ENCODE measurements around the gene DRC1.

DRC1 gene

DNA sequence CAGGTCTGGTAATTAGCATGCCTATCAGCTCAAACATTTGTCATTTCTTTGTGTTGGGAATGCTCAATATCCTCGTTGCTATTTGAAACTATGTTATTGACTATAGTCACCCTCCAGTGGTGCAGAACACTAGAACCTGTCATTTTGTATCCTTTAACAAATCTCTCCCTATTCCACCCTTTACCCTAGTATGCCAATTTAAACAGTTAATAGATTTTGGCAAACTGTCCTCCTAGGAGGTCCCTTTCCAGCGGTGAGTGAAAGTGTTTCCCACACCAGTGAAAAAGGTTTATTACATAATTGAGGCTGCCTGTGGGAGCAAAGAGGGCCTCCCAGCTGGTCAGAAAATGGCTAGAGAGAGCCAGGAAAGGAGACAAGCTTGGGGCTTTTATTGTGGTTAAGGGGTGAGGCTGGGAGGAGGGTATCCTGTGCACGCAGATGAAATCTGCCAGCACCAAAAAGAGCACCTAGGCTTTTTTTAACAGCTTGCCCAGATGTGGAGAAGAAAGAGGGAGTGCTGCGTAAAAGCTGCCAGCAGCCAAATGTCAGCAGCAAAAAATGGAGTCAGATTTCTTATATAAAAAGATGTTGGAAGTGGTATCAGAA, 1.8 kb upstream of the DRC1 start:
- no peak for DNase-seq (ENCODE audit: low spot score)

DNA sequence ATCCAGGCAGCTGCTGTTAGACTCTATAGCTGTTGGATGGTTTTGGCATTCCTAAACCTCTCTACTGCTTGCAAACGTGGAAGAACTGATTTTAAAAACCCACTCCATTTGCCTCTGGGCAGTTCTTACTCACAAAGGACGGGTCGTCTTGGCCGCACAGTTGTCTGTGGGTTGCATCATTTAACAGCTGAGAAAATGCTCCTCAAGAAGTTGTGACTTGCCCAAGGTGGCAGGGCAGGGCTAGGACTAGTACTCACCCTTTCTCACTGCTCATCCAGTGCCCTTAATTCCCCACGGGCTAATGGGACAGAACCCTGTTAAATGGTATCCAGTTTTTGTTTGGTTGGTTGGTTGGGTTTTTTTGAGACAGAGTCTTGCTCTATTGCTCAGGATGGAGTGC, 997 bp upstream of the DRC1 start:
- DNase-seq (ENCODE audit: low spot score), result no peak

DNA sequence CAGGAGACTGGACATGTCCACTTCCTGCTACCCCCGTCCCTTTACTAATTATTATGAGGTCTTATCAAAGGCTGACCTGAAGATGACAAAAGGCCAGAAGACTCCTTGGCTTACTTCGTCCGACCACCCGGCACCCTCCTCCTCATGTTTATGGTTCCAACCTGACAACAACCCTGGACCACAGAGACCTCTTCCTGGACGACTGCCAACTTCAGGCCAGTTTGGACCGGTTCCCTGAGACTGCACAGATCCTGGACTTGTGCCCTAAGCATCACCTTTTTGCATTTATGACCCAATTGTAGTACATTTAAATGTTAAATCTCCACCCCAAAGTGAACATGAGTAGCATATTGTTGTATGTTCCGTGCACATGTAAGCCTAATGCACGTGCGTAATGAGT, 5.8 kb downstream of the DRC1 start:
- DNase-seq (ENCODE audit: low spot score), result no peak

DNA sequence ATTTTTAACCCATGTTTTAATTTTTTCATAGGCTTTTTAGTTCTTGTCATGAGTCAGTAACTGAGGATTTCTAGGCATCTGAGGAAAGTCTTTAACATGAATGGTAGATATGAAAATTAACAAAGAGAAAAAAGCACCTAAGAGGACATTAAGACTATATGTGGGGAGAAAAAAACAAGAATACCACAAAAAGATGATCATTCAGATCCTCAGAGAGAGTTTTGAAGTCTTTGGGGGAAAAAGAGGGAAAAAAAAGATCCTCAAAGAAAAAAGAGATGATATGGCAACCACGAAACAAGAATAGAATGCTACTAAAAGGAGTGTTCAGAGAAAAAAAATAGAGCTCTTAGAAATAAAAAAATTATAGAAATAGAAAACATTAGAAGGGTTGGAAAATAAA, 8.1 kb downstream of the DRC1 start:
- DNase-seq (ENCODE audit: low spot score), result no peak

DNA sequence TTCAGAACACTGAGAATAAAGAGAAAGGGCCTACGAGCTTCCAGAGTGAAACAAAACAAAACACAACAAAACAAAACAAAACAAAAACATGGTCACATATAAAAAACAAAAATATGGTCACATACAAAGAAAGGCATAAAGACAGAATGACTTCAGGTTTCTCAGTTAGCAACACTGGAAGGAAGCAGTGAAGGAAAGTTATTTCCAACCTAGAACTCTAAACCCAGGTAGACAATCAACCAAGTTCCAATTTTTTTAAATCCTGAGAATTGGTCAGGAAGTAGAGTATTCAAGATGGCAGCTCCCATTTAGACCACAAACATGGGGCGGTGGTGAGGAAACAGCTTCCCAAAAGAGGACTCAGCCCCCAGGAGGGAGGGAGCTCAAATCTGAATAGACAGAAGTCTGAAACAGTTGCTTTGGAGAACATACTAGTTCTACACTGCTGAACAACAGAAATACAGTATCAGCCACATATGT, 9.1 kb downstream of the DRC1 start:
- DNase-seq (ENCODE audit: low spot score), result no peak

DNA sequence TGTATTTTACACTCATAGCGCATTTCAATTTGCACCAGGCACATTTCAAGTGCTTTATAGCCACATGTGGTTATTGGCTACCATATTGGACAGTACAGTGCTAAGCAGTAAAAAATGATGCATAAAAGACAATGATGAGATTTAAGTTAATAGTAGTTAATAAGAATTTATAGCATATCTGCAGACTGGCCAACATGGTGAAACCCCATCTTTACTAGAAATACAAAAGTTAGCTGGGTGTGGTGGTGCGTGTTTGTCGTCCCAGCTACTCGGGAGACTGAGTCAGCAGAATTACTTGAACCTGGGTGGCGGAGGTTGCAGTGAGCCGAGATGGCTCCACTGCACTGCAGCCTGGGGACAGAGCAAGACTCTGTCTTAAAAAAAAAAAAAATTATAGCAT, 9.7 kb downstream of the DRC1 start:
- DNase-seq (ENCODE audit: low spot score), result no peak

DNA sequence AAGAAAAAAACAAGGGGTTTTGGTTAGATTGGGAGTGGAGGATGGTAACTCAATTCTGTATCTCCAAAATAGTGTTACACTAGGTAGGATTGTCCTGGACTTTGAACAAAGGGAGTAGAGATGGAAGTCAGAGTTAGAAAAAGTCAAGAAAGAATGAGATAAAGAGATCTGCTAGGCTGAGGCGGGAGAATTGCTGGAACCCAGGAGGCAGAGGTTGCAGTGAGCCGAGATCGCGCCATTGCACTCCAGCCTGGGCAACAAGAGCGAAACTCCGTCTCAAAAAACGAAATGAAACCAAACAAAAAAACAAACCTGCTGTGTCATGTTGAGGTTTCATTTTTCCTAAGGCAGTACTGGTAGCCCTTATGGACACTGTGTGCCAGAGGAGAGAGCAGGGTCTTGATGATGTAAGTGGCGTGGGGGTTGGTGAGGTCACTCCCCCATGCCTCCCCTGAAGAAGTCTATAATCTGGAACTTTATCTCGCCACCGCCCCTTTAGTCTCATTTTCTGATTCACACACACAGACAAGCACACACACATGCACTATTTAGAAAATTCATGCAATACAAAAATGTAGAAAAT, 10.5 kb downstream of the DRC1 start:
- no peak for DNase-seq (ENCODE audit: low spot score)

DNA sequence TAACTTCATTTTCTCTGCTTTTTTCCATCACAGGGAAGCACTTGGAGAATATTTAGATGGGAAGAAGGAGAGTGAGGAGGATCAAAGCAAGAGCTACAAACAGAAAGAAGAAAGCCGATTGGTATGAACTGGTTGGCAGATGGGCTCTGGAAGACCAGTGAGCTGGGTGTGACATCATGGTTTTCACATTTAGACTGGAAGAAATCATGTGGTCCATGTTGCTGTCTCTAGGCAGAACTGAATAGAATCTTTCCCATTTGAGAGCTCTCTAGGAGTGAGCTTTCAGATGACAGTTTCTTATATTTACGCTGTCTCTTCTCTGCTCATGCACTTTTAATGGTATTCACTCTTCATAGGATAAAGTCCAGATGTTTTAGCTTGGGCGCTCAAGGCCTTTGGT, 12.6 kb downstream of the DRC1 start:
- no peak for DNase-seq (ENCODE audit: low spot score)

DNA sequence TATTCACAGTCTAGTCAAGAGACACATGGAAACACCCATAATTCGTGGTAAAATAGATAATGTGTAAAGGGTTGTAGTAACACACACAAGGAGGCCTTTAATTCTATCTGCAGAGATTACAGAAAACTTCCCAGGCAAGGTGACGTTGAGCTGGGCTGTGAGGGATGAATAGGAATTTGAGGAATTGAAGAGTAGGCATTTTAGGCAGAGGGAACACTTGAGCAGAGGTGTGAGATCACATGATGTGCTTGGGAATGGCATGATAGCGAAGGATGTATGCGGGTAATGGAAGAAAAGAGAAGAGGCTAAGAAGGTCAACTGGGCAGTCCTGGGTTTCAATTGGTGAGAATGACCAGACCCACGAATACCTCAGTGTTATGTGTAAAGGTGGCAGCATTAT, 20.2 kb downstream of the DRC1 start:
- DNase-seq (ENCODE audit: low spot score), result no peak

DNA sequence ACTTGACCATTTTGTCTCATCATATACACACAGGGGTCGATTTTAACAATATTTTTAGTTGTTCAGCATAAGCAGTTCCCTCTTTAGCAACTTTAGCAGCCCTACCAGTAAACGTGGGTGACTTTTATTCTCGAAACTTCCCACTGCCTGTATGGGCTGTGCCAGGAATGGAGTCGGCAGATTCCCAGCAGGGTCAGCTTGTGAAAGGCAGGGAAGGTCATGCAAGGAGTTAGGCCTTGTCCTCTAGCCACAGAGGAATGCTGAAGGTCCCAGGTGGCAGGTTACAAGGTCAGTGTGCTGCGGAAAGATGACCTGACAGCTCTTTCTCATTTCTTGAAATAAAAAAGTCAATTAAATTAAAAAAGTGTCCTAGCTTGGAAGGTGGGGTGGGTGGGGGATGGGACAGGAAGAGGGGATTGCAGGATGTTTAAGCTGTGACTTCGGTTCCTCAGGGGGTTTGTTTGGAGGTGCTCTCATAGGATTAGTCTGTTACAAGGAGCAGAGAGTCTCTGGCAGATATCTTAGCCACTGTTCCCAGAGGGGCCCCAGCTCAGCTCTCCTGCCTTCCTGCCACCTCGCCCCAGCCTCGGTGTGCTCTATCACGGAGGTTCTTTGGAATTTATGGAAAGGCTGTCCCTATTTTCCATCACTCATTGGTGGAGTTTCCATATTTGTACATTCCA, 21.4 kb downstream of the DRC1 start:
- no peak for DNase-seq (ENCODE audit: low spot score)

DNA sequence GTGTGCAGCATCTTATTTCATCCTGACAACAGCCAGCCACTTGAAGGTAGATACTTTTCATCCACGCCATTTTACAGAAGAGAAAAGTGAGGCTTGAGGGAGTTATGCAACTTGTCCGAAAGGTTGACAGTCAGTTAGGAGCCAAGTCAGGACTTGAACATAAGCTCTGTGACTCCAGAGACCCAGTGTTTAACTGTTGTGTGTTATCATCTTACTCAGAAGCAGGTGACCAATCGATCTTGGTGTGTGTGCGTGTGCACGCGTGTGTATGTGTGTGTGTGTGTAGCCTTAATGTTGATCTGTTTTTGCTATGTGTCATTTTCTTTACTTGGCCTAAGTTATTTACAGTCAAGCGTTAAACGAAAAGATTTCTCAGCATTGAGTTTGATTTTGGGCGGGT, 22.0 kb downstream of the DRC1 start:
- no peak for DNase-seq (ENCODE audit: low spot score)

DNA sequence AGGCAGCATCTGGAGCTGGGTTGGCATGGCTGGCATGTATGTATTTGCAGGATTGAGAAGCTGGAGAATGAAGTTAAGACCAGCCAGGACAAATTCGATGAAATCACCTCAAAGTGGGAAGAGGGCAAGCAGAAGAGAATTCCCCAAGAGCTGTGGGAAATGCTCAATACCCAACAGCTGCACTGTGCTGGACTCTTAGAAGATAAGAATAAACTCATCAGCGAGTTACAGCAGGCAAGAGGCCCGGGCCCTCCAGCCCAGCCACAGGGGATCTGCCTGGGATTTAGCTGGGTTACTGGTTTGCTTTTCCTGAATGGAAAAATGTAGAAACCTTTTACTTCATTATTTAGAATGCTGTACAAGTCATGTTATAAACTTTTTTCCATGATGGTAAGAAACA, 22.5 kb downstream of the DRC1 start:
- no peak for DNase-seq (ENCODE audit: low spot score)

DNA sequence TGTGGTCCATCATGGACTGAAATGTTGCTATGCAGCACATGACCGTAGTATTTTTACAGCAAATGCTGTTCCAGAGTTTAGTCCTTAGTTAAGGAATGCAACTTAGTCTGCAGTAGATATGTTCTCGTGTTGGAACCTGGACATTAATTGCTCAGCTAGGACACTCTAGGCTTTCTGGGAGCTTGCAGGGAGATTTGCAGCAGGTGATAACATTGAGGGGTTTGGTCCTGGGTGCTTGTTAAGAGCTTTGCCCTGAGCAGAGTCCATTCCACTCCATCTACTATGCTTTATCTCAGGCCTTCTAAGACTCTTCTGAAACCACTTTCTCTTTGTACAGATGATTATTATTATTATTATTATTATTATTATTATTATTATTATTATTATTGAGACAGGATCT, 27.1 kb downstream of the DRC1 start:
- DNase-seq (ENCODE audit: low spot score), result no peak

DNA sequence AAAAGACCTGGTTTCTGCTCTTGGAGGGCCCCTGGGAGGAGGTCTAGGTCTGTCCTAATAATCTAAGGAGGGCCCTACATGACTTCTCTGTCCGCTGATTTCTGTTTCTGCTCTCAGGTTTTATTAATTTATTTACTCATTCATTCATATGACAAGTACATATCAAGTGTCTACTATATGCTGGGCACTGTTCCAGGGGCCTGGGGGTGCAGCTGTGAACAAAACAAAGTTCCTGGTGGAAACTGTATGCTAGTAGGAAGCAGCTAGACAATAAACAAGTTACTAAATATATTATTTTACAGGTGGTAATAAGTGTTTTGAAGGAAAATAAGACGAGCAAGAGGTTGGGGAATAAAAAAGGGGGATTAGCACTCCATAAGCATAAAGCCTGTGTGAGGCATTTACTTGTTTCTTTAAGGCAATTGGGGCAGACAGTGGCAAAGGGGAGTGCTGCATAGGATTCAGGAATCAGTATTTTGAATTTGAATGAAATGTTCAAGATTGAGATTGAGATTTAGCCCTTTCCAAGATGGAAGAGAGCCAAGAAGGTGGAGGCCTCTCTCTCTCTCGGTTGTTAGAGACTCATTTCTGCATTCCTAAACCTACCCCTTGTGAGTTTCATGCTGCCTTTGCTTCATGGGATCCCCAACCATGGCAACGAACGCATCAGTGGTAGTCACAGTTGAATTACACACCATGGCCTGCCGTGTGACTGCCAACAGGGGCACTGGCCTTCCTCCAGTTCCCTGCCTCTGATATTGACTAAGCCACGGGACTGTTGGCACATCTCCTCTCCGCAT, 28.3 kb downstream of the DRC1 start:
- peak; percentile 37 for DNase-seq (ENCODE audit: low spot score)

DNA sequence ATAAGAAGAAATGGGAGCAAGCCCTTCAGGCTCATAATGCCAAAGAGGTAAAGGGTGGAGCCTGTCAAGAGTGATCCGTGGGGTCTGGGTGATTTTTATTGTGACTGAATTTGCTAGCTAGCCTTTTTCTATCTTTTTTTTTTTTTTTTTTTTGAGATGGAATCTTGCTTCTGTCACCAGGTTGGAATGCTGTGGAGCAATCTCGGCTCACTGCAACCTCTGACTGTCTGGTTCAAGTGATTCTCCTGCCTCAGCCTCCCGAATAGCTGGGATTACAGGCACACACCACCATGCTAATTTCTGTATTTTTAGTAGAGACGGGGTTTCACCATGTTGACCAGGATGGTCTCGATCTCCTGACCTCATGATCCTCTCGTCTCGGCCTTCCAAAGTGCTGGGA, 29.1 kb downstream of the DRC1 start:
- no peak for DNase-seq (ENCODE audit: low spot score)

DNA sequence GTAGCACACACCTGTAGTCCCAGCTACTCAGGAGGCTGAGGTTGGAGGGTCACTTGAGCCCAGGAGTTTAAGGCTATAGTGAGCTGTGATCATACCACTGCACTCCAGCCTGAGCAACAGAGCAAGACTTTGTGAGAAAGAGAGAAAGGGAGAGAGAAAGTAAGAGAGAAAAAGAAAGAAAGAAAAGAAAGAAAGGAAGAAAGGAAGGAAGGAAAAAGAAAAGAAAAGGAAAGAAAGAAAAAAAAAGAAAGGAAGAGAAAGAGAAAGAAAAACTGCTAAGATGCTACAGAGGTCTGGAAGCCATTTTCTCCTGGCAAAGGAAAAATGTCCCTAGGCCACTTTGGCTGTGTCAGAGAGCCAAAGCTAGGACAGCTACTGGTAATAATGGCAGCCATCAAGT, 30.6 kb downstream of the DRC1 start:
- no peak for DNase-seq (ENCODE audit: low spot score)

DNA sequence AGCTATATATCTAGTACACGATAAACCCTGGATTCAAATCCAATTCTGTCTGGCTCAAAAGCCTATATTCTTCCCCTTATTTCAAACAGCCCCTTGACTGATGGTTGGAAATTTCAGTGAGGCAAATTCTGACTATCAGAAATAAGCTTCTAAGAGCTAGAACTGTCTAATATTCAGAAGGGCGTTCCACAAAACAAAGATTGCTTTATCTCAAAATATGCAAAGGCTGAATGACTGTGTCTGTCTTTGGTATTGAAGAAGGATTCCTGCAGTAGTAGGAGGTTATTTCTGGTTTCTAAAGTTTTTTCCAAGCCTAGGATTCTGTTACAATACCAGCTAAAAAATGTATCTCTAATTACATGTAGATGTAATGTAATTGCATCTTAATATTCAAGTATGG, 31.1 kb downstream of the DRC1 start:
- DNase-seq (ENCODE audit: low spot score), result no peak

DNA sequence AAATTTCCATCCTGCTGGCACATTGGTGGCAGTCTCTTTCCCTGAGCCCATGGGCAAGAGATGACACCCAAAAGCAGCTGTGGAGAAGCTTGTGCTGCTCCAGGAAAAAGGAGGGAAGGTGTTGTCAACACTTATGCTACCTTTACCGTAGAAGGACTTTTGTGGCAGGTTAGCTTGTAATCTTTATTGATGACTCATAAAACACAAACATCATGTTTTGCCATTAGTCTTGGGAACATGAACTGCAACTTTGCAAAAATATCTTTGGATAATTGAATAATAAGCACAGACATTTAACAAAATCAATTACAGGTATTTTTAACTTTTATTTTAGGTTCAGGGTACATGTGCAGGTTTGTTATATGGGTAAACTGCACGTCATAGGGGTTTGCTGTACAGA, 33.4 kb downstream of the DRC1 start:
- DNase-seq (ENCODE audit: low spot score), result no peak

DNA sequence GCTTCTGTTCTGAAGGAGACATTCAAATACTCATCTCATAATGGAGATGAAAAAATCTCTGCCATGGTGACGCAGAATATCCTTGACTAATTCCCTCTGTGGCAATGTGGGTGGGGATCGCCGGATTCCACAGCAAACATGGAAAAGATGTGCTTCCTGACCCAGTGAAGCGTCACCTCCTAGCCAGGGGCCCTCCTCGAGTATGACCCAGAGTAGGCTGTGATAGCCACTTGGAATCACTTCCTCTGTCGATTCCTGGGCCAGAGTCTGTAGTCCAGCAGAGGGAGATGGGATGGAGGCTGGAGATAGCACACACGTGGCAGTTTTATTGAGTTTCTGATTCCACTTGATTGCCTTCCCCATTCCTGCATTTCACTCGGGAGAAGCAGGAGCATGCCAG, 36.8 kb downstream of the DRC1 start:
- DNase-seq (ENCODE audit: low spot score), result no peak

DNA sequence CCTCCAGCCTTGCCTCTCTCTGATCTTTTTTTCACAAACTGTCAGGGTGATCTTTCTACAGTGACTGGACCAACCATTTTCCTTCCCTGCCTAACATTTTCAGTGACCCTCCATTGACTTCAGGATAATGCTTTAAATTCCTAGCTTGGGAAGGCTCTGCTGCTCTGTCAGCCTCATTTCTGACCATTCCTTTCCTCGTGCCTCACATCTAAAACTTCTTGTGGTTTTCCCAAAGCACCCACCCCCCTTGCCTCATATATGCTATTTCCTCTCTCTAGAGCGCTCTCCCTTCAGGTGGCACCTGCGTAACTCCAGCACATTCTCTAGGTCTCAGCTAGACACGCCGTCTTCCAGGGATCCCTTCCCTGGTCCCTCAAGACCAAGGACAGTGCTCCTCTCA, 37.2 kb downstream of the DRC1 start:
- no peak for DNase-seq (ENCODE audit: low spot score)

DNA sequence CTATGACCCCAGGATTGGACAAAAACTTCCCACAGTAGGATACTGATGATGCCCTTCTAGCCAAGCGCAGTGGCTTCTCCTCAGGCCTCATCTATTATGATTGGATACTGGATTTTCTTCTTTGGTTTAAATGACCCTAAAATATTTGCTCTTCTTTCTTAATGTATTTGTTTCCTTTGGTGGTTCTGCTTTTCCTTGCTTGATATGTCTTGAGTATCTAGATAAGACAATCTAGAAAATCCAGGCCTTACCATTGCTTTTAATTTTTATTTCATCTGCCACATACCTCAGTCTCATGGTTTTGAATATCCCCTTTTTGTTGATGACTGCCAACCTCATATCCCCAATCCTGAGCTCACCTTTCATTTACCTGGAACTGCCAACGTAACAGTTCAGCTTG, 40.6 kb downstream of the DRC1 start:
- DNase-seq (ENCODE audit: low spot score), result no peak

DNA sequence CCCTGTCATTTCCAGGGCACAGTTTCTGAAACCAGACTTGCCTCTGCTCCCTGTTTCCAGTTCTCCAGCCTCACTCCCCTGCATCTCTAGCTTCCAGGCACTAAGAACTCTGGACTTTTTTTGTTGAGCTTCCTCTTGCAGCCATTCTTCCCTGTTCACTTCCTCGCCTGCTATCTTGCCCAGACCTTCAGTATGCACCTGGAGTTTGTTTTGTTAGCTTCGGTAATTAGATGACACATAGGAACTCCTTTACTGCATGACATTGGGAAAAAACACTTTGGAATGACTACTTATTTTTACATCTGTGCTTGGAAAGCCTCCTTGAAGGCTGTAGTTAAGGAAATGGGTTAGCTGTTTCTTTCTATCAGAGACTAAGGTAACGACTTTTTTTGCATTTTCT, 41.0 kb downstream of the DRC1 start:
- no peak for DNase-seq (ENCODE audit: low spot score)

DNA sequence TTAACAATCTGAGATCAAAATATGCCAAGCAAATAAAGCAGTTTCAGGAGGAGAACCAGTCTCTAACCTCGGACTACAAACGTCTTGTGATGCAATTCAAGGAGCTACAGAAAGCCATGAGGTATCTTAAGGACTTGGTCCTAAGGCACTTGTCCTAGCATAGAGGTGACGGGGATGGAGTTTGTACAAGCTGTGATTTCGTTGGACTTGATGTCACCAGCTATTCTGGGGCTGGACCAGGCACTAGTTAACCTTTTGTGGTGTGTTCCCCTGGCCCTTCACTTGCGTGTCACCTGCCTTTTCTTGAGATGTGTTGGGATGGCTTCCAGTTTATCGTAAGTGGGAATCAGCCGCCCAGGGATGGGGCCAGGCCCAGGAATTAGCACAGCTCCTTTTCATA, 42.5 kb downstream of the DRC1 start:
- no peak for DNase-seq (ENCODE audit: low spot score)
